ENCODE measurements around the gene TRIM2.

GRCh38 chr4:153291562-153291961, 87.3 kb downstream of the TRIM2 start:
- TF ChIP-seq POLR2A (IDR thresholded peaks at IDR 0.05) (no peak), CTCF (IDR thresholded peaks at IDR 0.05) (no peak)

Data from adrenal gland (tissue), 5 donors.